BLaER1 (cell line): Measurements from ENCODE around the gene PCSK4.

ENCODE experiments used
- H3K27ac ChIP-seq: shearing (Covaris generic); formaldehyde crosslinking; 2 replicates; pipeline ENCODE4 v1.8.1; 2022
- H3K27me3 ChIP-seq: shearing (Covaris generic); formaldehyde crosslinking; 2 replicates; pipeline ENCODE4 v1.8.1; 2022
- H3K36me3 ChIP-seq: shearing (Covaris generic); formaldehyde crosslinking; 2 replicates; pipeline ENCODE4 v1.8.1; 2022
- H3K4me1 ChIP-seq: shearing (Covaris generic); formaldehyde crosslinking; 2 replicates; pipeline ENCODE4 v1.8.1; 2022
- H3K4me2 ChIP-seq: shearing (Covaris generic); formaldehyde crosslinking; 2 replicates; pipeline ENCODE4 v1.8.1; 2022
- H3K4me3 ChIP-seq: shearing (Covaris generic); formaldehyde crosslinking; 2 replicates; pipeline ENCODE4 v1.8.1; 2022
- H3K9ac ChIP-seq: shearing (Covaris generic); formaldehyde crosslinking; 2 replicates; pipeline ENCODE4 v1.8.1; 2022
- H3K9me3 ChIP-seq: shearing (Covaris generic); formaldehyde crosslinking; 2 replicates; pipeline ENCODE4 v1.8.1; 2022
- H4K20me1 ChIP-seq: shearing (Covaris generic); formaldehyde crosslinking; 2 replicates; pipeline ENCODE4 v1.8.1; 2022
- Cebpa-rat ChIP-seq: shearing (Covaris generic); IDR thresholded peaks from 2 replicates; pipeline ENCODE4 v1.8.1; 2022

PCSK4 gene

DNA sequence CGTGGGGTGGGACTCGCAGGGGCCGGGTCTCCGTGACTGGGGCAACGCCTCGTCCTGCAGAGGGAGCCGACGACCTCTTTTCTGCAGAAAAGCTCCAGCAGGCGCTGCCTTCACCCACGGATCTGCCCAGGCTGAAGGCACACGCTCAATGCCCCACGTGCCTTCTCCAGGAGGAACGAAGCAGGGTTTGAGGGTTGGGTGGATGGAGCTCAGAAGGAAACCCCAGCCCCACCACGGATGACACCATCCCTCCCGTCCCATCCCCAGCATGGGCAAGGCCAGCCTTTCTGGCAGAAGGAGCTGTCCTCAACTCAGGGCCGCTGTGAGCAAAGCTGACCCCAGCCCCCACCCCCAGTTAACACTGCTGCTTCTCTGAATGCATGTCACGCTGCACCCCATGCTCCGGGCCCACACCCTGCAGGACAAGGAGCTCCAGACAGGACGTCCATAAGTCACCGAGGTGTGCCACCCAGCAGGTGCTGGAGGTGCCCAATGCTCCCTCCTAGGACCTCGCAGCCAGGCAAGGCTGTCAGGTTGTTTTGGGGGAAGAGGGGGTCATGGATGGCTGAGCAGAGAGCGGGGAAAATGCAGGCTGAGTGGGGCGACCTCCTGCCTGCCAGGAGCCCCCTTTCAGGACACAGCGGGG is 18.5 kb downstream of the PCSK4 start:
- peak overlapping the region; percentile 98 for H3K4me2 ChIP-seq
- peaks cover 100% of the 10 kb centered on the region for H4K20me1 ChIP-seq
- H3K27me3 ChIP-seq = peaks cover 69% of the 10 kb centered on the region
- H3K9me3 ChIP-seq = no peaks in the 10 kb centered on the region
- H3K9ac ChIP-seq = no peak overlapping the region
- no peak for TF ChIP-seq Cebpa-rat
- peaks cover 49% of the 10 kb centered on the region for H3K4me1 ChIP-seq
- H3K4me3 ChIP-seq = peak overlapping the region; percentile 64
- no peak overlapping the region for H3K27ac ChIP-seq
- peaks cover 39% of the 10 kb centered on the region for H3K36me3 ChIP-seq

DNA sequence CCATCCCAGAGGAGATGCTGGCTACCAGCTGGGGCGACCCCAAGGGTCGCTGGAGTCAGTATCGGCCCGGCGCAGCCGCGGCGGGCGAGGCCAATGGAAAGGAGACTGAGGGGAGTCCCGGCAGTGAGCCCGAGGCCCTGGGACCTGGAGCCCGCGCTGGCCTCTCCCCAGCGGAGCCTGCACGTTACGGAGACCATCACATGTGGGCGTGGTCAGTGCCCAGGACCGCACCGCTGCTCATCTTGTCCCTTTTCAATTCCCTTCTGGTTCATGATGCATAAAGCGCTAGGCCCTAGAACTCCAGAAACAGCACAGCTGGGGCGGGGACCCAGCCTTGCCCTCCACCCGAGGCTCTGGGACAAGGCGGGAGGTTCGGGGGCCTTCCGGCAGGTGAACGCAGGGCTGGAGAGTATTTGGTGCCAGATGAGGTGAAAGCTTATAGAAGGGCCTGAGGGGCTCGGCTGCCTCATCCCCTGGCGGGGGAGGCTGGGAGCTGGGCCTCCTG is 19.1 kb downstream of the PCSK4 start:
- peak overlapping the region; percentile 98 for H3K4me2 ChIP-seq
- TF ChIP-seq Cebpa-rat = no peak
- no peaks in the 10 kb centered on the region for H3K9me3 ChIP-seq
- no peak overlapping the region for H3K27ac ChIP-seq
- H3K27me3 ChIP-seq = peaks cover 75% of the 10 kb centered on the region
- 0 out of 2 replicates have a peak overlapping the region, but pooled peaks have one; percentile 11 for H3K9ac ChIP-seq
- H4K20me1 ChIP-seq = peaks cover 100% of the 10 kb centered on the region
- H3K4me3 ChIP-seq = peak overlapping the region; percentile 64
- peaks cover 50% of the 10 kb centered on the region for H3K4me1 ChIP-seq
- peaks cover 39% of the 10 kb centered on the region for H3K36me3 ChIP-seq

DNA sequence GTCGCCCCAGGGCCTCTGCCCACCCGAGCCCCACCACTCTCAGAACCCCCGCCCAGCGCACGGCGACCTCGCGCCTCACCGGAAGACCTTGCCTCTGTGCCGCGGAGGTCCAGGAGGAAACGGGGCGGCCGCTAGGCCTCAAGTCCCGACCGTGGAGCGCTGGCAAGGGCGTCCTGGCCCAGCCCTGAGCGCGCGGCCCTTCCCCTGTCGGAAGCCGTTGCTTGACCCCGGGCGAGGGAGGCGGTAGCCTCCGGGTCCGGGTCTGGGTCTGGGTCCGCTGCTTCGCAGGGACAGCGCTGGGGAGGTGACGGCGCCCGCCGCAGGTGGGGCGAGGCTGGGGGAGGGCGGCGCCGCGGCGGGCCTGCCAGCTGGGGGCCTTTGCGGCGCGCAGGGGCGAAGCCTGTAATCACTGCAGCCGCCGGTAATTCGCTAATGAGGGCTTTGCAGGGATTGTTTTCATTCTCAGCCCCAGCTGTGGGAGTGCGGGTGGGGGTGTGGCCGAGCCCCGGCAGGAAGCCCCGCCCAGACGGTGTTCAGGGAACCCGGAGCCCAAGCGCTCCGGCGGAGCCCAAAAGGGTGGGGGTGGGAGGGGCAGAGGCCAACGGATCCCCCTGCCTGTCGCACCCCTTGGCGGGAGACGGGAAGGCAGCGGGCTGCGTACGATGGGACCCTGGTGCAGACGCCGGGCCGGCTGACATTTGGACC is 19.7 kb downstream of the PCSK4 start:
- H3K9me3 ChIP-seq = no peaks in the 10 kb centered on the region
- no peak overlapping the region for H3K27ac ChIP-seq
- peaks cover 55% of the 10 kb centered on the region for H3K4me1 ChIP-seq
- H3K36me3 ChIP-seq = peaks cover 39% of the 10 kb centered on the region
- peak overlapping the region; percentile 64 for H3K4me3 ChIP-seq
- H3K27me3 ChIP-seq = peaks cover 81% of the 10 kb centered on the region
- peak overlapping the region; percentile 19; the same call in 1 of the 2 replicates for H3K9ac ChIP-seq
- H4K20me1 ChIP-seq = peaks cover 100% of the 10 kb centered on the region
- TF ChIP-seq Cebpa-rat = no peak
- peak overlapping the region; percentile 98 for H3K4me2 ChIP-seq

DNA sequence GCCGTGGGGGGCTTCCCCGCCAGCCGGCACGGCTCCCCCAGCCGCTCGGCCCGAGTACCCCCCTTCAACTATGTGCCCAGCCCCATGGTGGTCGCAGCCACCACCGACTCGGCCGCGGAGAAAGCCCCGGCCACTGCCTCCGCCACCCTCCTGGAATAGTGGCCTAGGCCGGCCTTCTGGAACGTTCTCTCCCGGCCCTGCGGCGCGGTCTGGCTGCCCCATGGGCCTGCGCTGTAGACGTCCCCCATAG is 20.2 kb downstream of the PCSK4 start:
- Histone ChIP-seq H3K9ac (peak overlapping the region; percentile 19; the same call in 1 of the 2 replicates), H3K27ac (no peak overlapping the region), H4K20me1 (peaks cover 100% of the 10 kb centered on the region), H3K27me3 (peaks cover 86% of the 10 kb centered on the region), H3K4me3 (peak overlapping the region; percentile 64), H3K9me3 (no peaks in the 10 kb centered on the region), H3K36me3 (peaks cover 39% of the 10 kb centered on the region), H3K4me1 (peaks cover 55% of the 10 kb centered on the region), H3K4me2 (peak overlapping the region; percentile 98)
- TF ChIP-seq Cebpa-rat = no peak

DNA sequence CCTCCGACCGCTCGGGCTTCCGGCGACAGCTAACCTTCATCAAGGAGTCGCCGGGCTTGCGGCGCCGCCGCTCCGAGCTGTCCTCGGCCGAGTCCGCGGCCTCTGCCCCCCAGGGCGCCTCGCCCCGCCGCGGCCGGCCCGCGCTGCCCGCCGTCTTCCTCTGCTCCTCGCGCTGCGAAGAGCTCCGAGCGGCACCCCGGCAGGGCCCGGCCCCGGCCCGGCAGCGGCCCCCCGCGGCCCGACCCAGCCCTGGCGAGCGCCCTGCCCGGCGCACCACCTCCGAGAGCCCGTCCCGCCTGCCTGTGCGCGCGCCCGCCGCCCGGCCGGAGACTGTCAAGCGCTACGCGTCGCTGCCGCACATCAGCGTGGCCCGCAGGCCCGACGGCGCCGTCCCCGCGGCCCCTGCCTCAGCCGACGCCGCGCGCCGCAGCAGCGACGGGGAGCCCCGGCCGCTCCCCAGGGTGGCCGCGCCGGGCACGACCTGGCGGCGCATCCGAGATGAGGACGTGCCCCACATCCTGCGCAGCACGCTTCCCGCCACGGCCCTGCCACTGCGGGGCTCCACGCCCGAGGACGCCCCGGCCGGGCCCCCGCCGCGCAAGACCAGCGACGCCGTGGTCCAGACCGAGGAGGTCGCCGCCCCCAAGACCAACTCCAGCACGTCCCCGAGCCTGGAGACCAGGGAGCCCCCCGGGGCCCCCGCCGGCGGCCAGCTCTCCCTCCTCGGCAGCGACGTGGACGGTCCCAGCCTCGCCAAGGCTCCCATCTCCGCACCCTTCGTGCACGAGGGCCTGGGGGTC is 20.7 kb downstream of the PCSK4 start:
- peaks cover 33% of the 10 kb centered on the region for H3K36me3 ChIP-seq
- peaks cover 100% of the 10 kb centered on the region for H4K20me1 ChIP-seq
- H3K9me3 ChIP-seq = no peaks in the 10 kb centered on the region
- peaks cover 90% of the 10 kb centered on the region for H3K27me3 ChIP-seq
- no peak overlapping the region for H3K27ac ChIP-seq
- TF ChIP-seq Cebpa-rat = no peak
- peak overlapping the region; percentile 24; the same call in 1 of the 2 replicates for H3K9ac ChIP-seq
- peaks cover 55% of the 10 kb centered on the region for H3K4me1 ChIP-seq
- H3K4me3 ChIP-seq = peak overlapping the region; percentile 64
- peak overlapping the region; percentile 98 for H3K4me2 ChIP-seq

DNA sequence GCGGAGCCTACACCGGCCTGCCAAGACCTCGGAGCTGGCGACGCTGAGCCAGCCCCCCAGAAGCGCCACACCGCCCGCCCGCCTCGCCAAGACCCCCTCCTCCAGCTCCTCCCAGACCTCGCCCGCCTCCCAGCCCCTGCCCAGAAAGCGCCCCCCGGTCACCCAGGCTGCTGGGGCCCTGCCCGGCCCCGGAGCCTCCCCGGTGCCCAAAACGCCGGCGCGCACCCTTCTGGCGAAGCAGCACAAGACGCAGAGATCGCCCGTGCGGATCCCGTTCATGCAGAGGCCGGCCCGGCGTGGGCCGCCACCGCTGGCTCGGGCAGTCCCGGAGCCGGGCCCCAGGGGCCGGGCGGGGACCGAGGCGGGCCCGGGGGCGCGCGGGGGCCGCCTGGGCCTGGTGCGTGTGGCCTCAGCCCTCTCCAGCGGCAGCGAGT is 21.3 kb downstream of the PCSK4 start:
- no peaks in the 10 kb centered on the region for H3K9me3 ChIP-seq
- peak overlapping the region; percentile 64 for H3K4me3 ChIP-seq
- peaks cover 27% of the 10 kb centered on the region; the same call in 1 of the 2 replicates for H3K36me3 ChIP-seq
- H3K27ac ChIP-seq = no peak overlapping the region
- peak overlapping the region; percentile 24; the same call in 1 of the 2 replicates for H3K9ac ChIP-seq
- H3K4me2 ChIP-seq = peak overlapping the region; percentile 98
- no peak for TF ChIP-seq Cebpa-rat
- peaks cover 55% of the 10 kb centered on the region for H3K4me1 ChIP-seq
- H4K20me1 ChIP-seq = peaks cover 100% of the 10 kb centered on the region
- H3K27me3 ChIP-seq = peaks cover 93% of the 10 kb centered on the region

DNA sequence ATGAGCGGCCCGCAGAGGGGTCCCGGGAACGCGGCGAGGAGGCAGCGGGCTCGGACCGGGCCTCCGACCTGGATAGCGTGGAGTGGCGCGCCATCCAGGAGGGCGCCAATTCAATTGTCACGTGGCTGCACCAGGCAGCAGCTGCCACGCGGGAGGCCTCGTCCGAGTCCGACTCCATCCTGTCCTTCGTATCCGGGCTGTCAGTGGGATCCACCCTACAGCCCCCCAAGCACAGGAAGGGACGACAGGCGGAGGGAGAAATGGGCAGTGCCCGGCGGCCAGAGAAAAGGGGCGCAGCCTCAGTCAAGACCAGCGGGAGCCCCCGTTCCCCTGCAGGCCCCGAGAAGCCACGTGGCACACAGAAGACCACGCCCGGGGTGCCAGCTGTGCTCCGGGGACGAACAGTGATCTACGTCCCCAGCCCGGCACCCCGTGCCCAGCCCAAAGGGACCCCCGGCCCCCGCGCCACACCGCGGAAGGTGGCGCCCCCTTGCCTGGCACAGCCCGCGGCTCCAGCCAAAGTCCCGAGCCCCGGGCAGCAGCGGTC is 21.8 kb downstream of the PCSK4 start:
- Histone ChIP-seq H3K4me1 (peaks cover 55% of the 10 kb centered on the region), H3K4me2 (peak overlapping the region; percentile 98), H4K20me1 (peaks cover 100% of the 10 kb centered on the region)

DNA sequence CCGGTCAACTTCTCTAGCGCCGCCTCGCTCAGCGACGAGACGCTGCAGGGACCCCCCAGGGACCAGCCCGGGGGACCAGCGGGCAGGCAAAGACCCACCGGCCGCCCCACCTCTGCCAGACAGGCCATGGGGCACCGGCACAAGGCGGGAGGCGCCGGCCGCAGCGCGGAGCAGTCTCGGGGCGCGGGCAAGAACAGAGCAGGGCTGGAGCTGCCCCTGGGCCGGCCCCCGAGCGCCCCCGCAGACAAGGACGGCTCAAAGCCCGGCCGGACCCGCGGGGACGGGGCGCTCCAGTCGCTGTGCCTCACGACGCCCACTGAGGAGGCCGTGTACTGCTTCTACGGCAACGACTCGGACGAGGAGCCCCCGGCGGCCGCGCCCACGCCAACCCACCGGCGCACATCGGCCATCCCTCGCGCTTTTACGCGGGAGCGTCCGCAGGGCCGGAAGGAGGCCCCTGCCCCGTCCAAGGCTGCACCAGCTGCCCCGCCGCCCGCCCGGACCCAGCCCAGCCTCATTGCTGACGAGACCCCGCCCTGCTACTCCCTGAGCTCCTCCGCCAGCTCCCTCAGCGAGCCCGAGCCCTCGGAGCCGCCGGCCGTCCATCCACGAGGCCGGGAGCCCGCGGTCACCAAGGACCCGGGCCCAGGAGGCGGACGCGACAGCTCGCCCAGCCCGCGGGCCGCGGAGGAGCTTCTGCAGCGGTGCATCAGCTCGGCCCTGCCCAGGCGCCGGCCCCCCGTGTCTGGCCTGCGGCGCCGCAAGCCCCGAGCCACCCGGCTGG is 22.5 kb downstream of the PCSK4 start:
- no peak for TF ChIP-seq Cebpa-rat
- Histone ChIP-seq H3K4me2 (peak overlapping the region; percentile 98; the same call in 1 of the 2 replicates), H3K9ac (no peak overlapping the region), H3K36me3 (peaks cover 21% of the 10 kb centered on the region; the same call in 1 of the 2 replicates), H4K20me1 (peaks cover 99% of the 10 kb centered on the region), H3K27me3 (peaks cover 84% of the 10 kb centered on the region), H3K9me3 (no peaks in the 10 kb centered on the region), H3K4me3 (no peak overlapping the region), H3K27ac (no peak overlapping the region), H3K4me1 (peaks cover 55% of the 10 kb centered on the region)

More for the DNA sequence above, 21.8 kb downstream of the PCSK4 start:
- Histone ChIP-seq H3K27me3 (peaks cover 91% of the 10 kb centered on the region), H3K4me3 (peak overlapping the region; percentile 64), H3K36me3 (peaks cover 23% of the 10 kb centered on the region; the same call in 1 of the 2 replicates), H3K9ac (no peak overlapping the region), H3K9me3 (no peaks in the 10 kb centered on the region), H3K27ac (no peak overlapping the region)
- TF ChIP-seq Cebpa-rat = no peak

DNA sequence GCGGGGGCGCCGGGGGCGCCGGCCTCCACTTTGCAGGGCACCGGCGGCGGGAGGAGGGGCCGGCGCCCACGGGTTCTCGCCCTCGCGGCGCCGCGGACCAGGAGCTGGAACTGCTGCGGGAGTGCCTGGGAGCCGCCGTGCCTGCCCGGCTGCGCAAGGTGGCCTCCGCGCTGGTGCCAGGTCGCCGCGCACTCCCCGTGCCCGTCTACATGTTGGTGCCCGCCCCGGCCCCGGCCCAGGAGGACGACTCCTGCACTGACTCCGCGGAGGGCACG is 23.0 kb downstream of the PCSK4 start:
- H3K4me1 ChIP-seq = peaks cover 52% of the 10 kb centered on the region
- no peak overlapping the region for H3K27ac ChIP-seq
- TF ChIP-seq Cebpa-rat = no peak
- H3K36me3 ChIP-seq = peaks cover 21% of the 10 kb centered on the region; the same call in 1 of the 2 replicates
- no peak overlapping the region for H3K4me2 ChIP-seq
- peaks cover 94% of the 10 kb centered on the region for H4K20me1 ChIP-seq
- H3K27me3 ChIP-seq = peaks cover 79% of the 10 kb centered on the region
- no peak overlapping the region for H3K9ac ChIP-seq
- H3K4me3 ChIP-seq = no peak overlapping the region
- no peaks in the 10 kb centered on the region for H3K9me3 ChIP-seq
